GM23248 (cell line): Measurements from ENCODE around the gene STAT6.

Source experiments
- EZH2 ChIP-seq: fragments of 200-600 bp; sonication (generic); IDR thresholded peaks from 2 replicates; pipeline ENCODE4 v1.6.1; 2018; ENCODE audit warnings: antibody characterized with exemption, mild to moderate bottlenecking; ENCODE audit not compliant: insufficient read depth, poor library complexity, severe bottlenecking
- EZH2phosphoT487 ChIP-seq: fragments of 200-600 bp; sonication (generic); IDR thresholded peaks from 2 replicates; pipeline ENCODE4 v1.6.1; 2018; ENCODE audit warnings: antibody characterized with exemption, moderate library complexity, mild to moderate bottlenecking, low read depth; ENCODE audit not compliant: insufficient read depth

GRCh38 chr12:57158665-57159064 lies 47.5 kb upstream of the STAT6 start:
- no peak for TF ChIP-seq EZH2phosphoT487
- TF ChIP-seq EZH2: no peak
